GM12873 (cell line): ENCODE measurements around the gene POMP.

Experiments
- CTCF ChIP-seq: IDR thresholded peaks from 2 replicates; pipeline ENCODE4 v1.5.1; 2012; ENCODE audit warnings: low read depth, mild to moderate bottlenecking, moderate library complexity, low read length, control low read depth; ENCODE audit not compliant: insufficient read depth; ENCODE audit errors: missing control alignments

Gene POMP

GRCh38 chr13:28638756-28639155 lies 20.2 kb upstream of the POMP start:
- no peak for TF ChIP-seq CTCF

- TF ChIP-seq CTCF = no peak
Measured at GRCh38 chr13:28640861-28641599, 17.9 kb upstream of the POMP start.

GRCh38 chr13:28641600-28641926 lies 17.4 kb upstream of the POMP start:
- no peak for TF ChIP-seq CTCF

- no peak for TF ChIP-seq CTCF
Measured at GRCh38 chr13:28650284-28650683, 8.6 kb upstream of the POMP start.

- no peak for TF ChIP-seq CTCF
Measured at GRCh38 chr13:28651810-28652401, 7.0 kb upstream of the POMP start.

GRCh38 chr13:28653111-28653510 lies 5.8 kb upstream of the POMP start:
- TF ChIP-seq CTCF = no peak

GRCh38 chr13:28654276-28654675 lies 4.7 kb upstream of the POMP start:
- no peak for TF ChIP-seq CTCF

GRCh38 chr13:28655561-28655960 lies 3.4 kb upstream of the POMP start:
- no peak for TF ChIP-seq CTCF
